HG03108 (cell line): ENCODE results near the gene KIT.
"Not testable (repeated sequence)": the region's sequence is repeated elsewhere in the genome, so short reads cannot be mapped to it uniquely, and the experiment has no call there.

ENCODE experiments used
- ATAC-seq: cut with Tn5 transposase; IDR thresholded peaks from one replicate; pipeline ENCODE4 v1.9.1; 2021; ENCODE audit warnings: moderate library complexity; ENCODE audit not compliant: unreplicated experiment

The KIT gene

DNA sequence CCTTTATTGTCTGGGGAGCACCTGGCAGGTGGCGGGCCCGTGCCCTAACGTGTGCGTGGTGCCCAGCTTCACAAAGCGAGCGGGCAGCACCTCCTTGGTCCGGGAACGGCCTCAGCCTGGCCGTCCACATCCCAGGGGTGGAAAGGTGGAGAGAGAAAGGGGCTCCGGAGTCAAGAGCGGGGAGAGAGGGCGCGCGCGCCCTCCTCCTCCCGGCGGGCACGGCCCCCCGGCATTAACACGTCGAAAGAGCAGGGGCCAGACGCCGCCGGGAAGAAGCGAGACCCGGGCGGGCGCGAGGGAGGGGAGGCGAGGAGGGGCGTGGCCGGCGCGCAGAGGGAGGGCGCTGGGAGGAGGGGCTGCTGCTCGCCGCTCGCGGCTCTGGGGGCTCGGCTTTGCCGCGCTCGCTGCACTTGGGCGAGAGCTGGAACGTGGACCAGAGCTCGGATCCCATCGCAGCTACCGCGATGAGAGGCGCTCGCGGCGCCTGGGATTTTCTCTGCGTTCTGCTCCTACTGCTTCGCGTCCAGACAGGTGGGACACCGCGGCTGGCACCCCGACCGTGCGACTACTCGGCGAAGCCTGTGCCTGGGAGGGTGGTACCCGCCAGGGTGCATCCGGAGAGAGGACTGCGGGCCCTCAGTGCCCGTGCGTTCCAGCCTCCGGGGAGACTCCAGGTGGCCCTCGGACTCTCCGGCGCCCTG, at the start of gene KIT:
Gene KIT (plus strand): TSS at position 407 of the 701 bp plus-strand sequence. CDS start 58 bp downstream, at position 465.
- no peak for ATAC-seq

DNA sequence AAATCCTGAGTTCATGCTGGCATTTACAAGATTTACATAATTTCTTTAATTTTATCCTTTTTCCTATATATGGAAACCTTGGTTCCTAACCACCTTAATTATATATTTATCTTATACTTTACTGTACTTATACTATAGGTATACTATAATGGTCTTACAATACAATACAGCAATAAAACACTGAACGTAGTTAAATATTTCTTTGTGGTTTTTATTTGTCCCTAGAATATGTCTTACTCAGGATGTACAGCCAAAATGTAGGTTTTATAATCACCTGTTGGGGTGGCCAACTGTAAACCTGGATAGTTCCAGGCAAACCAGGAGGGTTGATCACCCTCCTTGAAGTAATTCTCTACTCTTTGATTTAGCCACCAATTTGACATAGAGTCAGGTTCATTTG, 48.4 kb upstream of the KIT start:
- ATAC-seq: no peak

DNA sequence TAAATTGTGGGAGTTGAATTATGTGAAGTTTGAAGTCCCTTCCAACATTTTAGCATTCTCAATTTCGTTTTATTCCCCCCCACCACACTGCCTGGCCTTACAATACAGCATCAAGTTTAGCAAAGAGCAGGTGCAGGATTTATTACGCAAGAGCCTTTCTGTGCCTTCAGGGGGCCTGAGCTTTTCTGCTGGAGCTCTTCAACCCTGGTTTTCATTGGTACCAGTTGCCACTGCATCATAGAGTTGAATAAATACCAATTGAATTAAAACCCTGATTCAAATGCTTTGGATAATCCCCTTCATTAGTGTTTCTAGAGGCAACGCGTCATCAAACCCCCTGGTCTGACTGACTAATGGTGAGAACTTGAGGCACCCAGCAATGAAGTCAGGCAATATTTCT, 43.6 kb upstream of the KIT start:
- ATAC-seq: no peak

DNA sequence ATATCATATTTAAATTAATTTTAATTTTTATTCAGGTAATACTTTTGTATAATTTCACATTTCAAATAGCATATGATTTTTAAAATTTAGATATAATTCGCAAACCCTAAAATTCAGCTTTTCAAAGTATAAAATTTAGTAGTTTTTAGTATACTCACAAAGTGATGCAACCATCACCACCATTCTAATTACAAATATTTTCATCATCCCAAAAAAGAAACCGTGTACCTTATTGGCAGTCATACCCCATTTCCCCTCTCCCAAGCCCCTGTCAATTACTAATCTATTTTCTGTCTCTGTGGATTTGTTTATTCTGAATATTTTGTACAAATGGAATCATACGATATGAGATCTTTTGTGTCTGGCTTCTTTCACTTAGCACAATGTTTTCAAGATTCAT, 37.0 kb upstream of the KIT start:
- ATAC-seq: no peak

DNA sequence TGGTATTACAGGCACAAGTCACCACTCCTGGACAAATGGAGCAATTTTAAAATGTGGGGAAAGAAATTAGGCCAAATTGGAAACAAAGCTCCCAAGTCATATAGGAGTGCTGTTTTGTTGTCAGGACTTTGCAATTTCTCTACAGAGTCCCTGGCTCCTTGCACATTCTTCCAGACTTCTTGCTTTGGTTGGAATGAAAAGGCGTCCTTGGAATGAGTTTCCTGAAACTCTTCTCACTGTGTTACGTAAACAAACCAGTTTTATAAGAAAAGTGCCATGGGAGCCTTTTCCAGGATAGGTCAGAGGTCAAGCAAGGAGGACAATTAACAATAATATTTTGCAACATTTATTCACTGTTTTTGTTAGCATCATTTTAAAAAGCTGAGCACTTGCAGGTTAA, 32.4 kb upstream of the KIT start:
- no peak for ATAC-seq

DNA sequence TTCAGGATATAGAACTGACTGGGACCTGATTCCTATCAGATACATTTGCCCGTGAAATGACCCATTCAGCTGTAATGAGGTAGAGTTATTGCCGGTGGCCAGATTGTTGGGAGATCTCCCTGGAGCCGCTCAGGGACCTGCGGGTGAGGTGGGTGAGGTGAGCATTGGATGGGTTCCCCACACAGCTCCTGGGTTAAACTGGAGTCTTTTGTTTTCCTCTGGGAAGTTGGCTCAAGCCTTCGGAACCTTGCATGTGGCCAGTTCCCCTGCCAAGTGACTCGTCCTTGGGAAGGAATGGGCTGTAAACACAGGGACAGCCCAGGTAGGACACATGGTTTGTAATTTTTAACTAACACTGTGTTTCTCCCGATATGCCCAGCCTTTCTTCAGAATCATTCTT, 31.6 kb upstream of the KIT start:
- ATAC-seq: no peak

DNA sequence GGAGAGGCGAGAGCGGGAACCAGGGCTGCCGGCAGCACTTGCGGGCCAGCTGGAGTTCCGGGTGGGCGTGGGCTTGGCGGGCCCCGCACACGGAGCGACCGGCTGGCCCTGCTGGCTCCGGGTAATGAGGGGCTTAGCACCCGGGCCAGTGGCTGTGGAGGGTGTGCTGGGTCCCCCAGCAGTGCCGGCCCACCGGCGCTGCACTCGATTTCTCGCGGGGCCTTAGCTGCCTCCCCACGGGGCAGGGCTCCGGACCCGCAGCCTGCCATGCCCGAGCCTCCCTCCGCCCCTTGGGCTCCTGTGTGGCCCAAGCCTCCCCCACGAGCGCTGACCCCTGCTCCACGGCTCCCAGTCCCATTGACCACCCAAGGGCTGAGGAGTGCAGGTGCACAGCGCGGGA, 25.2 kb upstream of the KIT start:
- no peak for ATAC-seq

DNA sequence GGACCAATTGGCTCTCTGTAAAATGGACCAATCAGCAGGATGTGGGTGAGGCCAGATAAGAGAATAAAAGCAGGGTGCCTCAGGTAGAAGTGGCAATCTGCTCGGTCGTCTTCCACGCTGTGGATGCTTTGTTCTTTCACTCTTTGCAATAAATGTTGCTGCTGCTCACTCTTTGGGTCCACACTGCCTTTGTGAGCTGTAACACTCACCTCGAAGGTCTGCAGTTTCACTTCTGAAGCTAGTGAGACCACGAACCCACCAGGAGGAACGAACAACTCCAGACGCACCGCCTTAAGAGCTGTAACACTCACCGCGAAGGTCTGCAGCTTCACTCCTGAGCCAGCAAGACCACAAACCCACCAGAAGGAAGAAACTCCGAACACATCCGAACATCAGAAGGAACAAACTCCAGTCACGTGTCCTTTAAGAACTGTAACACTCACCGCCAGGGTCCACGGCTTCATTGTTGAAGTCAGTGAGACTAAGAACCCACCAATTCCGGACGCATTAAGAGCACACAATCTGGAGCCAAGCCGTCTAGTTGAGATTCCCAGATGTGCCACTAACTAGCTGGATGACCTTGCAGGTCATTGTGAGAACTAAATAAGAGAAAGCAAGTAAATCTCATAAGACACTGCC, 24.5 kb upstream of the KIT start:
- ATAC-seq: not testable (repeated sequence)

DNA sequence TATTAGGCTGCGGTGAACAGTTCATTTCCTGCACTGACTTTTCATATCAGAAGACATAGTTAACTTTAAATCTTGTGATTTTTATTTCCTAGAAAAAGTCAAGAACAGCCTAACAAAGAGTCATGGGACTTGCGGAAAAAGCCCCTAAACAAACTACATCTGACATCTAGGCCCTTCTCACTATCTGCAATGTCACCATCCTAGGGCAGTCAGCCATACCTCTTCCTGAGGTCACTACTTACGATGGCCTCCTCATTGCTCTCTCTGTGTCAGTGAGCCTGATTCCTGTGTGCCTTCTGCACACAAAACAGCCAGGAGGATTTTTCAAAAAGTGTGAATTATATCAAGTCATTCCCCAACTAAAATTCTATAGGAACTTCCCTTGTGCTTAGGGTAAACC, 22.4 kb upstream of the KIT start:
- no peak for ATAC-seq

DNA sequence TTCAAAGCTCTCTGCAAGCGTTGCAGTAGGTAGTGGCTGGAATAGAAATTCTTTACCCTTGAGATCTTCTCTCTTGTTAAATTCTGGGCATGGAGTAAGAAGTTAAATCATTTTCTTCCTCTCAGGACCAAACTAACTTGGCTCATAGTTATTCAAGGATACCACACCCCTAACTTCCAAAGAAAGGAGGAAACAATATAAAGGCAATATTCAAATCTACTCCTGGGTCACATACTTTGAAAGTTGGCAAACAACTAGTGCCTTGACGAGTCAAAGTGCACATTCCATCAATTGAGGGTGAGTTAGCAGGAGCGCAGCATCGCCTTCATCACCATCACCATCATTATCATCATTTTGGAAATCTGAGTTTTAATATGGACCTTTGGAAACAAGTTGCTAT, 20.4 kb upstream of the KIT start:
- no peak for ATAC-seq

DNA sequence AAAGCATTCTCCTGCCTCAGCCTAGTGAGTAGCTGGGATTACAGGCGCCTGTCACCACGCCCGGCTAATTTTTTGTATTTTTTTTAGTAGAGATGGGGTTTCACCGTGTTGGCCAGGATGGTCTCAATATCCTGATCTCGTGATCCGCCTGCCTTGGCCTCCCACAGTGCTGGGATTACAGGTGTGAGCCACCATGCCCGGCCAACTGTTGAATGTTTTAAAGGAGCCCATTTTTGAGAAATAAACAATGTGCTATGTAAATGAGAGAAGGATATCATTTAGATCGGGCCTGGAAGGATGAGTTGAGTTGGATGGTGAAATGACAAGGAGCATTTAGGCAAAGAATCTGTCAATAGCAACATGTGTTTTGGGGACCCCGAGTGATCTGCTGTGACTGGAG, 16.7 kb upstream of the KIT start:
- not testable (repeated sequence) for ATAC-seq

DNA sequence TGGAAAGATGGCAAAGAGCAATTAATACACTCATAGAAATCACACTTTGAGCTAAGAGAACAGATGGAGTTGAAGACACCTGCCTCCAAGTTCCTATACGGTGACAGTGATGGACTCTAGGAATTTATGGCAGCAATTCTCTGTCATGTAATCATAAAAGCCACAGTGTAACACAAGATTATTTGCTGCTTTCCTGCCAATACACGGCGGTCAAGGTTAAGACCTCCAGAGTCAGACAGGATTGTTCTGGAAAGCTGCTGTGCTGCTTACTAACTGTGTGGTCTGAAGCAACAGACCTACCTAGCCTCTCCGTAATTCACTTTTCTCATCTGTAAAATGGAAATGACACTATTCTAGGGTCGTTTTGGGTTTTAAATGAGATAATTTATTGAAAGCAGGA, 14.6 kb upstream of the KIT start:
- ATAC-seq: no peak

DNA sequence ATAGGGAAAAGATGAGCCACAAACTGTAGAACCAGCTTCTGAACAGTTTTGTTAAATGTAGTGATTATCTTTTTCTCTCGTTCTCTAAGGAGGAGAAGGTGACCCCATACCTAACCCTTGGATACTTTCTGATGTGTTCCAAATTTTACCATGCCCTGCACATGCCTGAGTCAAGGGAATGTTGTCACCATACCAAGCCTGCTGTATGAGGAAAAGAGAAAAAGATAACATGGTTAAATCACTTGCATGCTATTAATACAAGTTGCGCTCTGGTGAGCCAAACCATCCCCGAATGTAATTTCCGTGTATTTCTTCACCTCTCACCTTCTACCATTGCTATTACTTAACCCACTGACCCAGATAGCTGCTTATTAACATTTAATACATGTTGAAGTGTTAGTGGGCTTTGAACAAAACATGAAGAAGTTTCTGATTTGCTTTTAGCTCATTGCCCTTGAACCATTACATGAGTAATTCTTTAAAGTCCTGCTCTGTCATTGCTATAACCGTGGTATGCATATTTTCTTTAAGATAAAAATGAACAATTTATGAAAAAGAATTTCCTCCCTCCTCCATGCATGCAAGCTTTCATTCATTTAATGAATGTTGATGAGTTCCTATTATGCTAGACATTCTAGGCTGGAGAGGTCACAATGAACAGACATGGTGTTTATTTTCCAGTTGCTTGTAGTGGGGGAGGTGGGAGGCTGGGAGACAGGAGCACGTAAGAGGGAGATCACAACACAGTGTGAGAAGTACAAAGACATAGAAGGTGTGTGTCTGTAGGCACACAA, 13.6 kb upstream of the KIT start:
- no peak for ATAC-seq

DNA sequence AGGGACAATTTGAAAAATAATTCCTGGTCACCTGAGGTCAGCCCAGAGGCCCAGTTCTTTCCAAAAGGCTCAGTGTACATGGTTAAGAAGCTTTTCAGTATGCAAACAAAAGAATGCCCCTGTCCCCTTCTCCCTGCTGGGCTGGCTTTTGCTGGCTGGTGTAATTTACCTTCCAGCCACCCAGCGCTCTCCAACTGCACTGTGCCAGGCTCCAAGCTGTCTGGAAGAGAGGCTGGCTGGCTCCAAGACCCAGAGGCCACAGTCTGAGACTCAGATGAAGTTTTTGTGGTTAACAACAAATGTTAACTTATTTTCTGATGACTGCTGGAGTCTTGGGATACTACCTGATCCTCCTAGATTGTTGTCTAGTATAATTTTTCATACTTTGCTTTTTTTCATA, 11.9 kb upstream of the KIT start:
- ATAC-seq: no peak

DNA sequence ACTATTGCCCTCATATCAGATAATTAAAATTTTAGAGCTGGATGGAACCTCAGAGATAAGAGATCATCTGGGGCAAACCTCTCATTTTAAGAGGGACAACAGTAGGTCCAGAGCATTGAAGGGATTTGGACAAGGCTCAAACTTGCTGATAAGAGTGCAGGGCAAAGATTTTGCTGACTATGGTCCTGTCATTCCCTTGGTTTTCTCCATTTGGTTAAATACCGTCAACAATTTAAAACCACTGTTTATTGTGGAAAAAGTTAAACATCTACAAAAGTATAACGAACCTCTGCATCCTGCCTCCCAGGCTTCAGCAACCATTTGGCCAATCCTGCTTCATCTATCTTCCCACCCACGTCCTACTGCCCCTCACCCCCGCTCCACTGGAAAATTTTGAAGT, 10.7 kb upstream of the KIT start:
- no peak for ATAC-seq

DNA sequence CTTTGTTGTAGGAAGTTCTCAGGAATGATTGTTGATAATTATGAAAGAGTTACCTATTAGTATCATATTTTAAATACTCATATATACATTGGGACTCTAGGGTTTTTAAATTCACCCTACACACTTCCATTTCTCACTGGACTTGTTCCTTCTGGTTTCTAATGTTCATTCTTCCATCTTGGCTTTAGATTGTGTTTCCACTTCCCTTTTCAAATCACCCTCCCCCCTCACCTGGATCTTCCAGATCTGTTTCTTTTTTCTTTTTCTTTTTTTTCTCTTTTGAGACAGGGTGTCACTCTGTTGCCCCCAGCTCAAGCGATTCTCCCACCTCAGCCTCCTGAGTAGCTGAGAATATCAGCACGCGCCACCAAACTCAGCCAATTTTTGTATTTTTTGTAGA, 6.7 kb upstream of the KIT start:
- no peak for ATAC-seq

DNA sequence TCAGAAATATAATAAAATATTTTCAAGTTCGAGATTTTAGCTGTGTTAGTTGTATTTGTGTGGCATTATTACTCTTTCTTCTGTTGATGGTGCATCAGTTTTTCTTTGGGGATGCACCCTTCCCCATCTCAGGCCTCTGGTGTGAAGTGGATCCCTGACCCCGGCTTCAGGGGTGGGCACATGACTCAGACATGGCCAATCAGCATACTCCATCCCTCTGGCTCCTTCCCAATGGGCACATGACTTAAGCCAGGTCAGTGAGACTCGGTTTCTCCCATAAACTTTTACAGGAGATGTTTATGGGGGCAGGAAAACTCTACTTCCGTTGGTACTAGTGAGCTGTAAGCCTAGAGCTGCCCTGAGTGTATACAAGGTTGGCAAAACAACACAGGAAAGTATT, 3.0 kb upstream of the KIT start:
- no peak for ATAC-seq

DNA sequence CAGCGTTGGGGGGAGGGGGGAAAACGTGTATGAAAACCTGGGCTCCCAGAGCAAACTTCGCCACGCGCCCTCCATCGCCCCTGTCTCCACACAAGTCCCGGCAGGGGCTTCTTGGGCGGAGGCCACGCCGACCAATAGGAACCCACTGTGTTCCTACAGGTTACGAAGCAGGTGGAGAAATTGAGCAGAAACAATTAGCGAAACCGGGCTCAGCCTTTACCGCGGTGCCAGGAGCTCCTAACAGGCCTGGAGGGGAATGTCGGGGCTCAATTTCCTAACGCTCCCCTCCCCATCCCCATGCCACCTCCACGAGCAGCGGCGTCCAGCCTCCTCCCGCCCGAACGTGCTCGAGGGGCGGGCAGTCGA, 589 bp upstream of the KIT start:
- ATAC-seq: no peak

DNA sequence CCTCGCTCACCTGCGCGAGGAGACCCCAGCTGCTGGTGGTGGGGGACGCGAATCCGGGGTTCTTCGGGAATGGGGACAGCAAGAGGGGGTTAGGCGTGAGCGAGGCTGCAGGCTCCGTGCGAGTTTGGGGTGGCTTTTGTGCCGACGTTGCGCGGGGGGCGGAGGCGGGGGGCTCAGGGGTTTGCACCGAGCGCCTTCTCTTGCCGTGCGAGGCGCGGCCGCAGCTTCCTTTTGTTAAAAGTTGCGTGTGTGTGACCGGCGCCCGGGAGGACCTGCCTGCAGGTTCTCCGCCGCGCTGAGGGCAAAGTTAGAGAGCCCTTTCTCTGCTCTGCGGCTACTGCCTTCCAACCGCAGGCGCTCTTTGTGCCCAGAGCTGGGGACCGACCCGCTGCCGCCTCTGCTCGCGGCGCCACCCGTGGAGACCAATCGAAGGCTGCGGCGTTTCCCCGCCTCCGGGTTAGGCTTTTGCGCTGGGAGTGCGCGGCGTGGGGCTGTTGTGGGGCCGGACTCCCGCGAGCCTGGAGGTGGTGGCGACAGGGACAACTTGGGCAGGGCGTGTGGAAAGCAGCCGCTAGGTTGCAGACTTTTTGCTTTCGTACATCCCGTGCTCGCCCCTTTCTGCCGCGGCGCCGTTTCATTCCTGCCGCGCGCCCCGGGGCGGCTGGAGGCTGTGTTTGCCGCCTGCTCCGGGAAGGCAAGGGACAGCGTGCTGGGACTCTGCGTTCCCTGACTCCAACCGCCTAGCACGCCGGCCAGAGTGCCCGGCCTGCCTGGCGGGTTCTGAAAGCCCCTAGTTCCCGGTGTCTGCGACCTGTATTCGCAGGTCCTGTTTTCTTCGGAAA, 716 bp downstream of the KIT start:
- ATAC-seq: no peak

DNA sequence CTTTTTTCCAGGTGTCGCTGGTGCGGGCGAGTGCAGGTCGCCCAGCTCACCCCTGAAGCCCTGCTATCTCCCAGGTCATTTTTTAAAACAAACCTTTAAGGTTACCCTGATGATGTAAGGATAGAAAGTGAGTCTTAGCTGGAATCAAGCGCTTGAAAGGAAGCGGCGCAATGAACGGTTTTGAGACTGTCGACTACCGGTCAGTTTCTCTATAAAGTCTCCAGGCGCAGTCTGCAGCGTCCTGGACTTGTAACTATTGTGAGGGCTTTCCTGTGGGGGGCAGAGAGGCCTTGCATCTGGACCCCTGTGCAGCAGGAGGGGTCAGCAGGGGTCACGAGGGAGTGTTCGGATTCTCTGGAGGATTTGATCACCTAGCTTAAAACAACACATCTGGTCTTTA, 1.6 kb downstream of the KIT start:
- no peak for ATAC-seq

DNA sequence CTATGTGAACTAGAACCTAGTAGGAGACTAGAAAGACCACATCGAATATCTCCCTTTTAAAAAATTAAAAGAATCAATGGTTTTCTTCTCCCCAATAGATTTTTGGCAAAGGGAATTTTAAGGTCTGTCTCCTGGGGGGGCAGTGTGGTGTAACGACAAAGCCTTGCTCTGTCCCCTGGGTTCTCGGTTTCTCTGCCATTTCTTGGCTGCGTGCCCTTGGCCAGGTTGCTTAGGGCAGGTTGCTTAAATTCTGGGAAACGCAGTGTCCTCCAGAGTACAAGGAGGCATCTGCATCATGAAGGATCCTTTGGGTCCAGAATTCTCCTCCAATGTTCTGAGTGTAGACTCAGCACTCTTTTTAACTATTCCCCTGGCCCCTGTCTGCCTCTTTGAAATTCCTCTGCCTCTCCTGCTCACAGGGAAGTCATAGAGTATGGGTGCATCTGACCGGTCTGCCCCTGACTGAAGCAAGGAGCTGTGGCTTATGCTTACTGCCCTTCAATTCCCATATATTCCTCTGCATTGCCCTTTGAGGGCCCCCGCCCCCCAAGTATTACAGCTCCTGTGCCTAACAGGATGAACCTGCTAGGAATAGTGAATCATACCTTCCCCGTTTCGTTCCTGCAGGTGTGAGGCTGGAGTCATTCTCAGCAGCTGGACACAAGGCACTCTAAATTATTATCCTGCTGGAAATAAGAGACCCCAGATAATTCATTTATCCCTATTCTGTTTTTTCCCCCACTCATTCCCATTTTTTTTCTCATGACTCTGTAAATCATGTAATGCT, 2.2 kb downstream of the KIT start:
- no peak for ATAC-seq
